Mesothelial cell of epicardium (in vitro differentiated cells): Measurements from ENCODE around the gene HADHA. TPM values are rescaled to one million over a fixed set of nuclear protein-coding genes. Genes with fewer than 3 reads are reported as not detected.

Source experiments
- DNase-seq, 2 experiments: peaks; one replicate each; pipeline ENCODE4 v3.0.0; 2021; ENCODE audit warnings: low spot score in 2 of 2; ENCODE audit not compliant: unreplicated experiment in 2 of 2
- H3K27ac Mint-ChIP-seq: 2 replicates; pipeline ENCODE4 v1.8.0; 2021; ENCODE audit warnings: mixed read lengths
- H3K27me3 Mint-ChIP-seq: 2 replicates; pipeline ENCODE4 v1.8.0; 2021; ENCODE audit warnings: low read depth, mixed read lengths
- H3K36me3 Mint-ChIP-seq: 2 replicates; pipeline ENCODE4 v1.8.0; 2021; ENCODE audit warnings: mixed read lengths
- H3K4me1 Mint-ChIP-seq: 2 replicates; pipeline ENCODE4 v1.8.0; 2021; ENCODE audit warnings: mixed read lengths
- H3K4me3 Mint-ChIP-seq: 2 replicates; pipeline ENCODE4 v1.8.0; 2021; ENCODE audit warnings: mild to moderate bottlenecking, moderate library complexity, mixed read lengths
- H3K9me3 Mint-ChIP-seq: 2 replicates; pipeline ENCODE4 v1.8.0; 2021; ENCODE audit warnings: mixed read lengths
- CTCF ChIP-seq: fragments of 200-600 bp; sonication (generic); IDR thresholded peaks from one replicate; pipeline ENCODE4 v1.5.0; 2021; ENCODE audit warnings: antibody characterized with exemption; ENCODE audit not compliant: unreplicated experiment
- total RNA-seq: library from RNA; stranded (reverse); gene quantifications from 3 replicates; pipeline ENCODE4 v1.2.1, GENCODE V29; 2021

The HADHA gene
- total RNA-seq, 1 donor from 2014 or later, result 100 TPM

- Mint-ChIP-seq H3K36me3 (peaks cover 62% of the 10 kb centered on the region), H3K27me3 (no peaks in the 10 kb centered on the region), H3K4me1 (no peaks in the 10 kb centered on the region), H3K9me3 (peaks cover 18% of the 10 kb centered on the region), H3K27ac (no peak overlapping the region), H3K4me3 (no peak overlapping the region)
- no peak for TF ChIP-seq CTCF
- DNase-seq, result no peak
These were observed 27.8 kb downstream of the HADHA start for GRCh38 chr2:26216587-26216986.

GRCh38 chr2:26215833-26216232 is 28.6 kb downstream of the HADHA start:
- H3K27ac Mint-ChIP-seq, result no peak overlapping the region
- peaks cover 18% of the 10 kb centered on the region for H3K9me3 Mint-ChIP-seq
- DNase-seq, result no peak
- no peaks in the 10 kb centered on the region for H3K4me1 Mint-ChIP-seq
- no peak overlapping the region for H3K4me3 Mint-ChIP-seq
- TF ChIP-seq CTCF, result no peak
- H3K36me3 Mint-ChIP-seq, result peaks cover 64% of the 10 kb centered on the region
- H3K27me3 Mint-ChIP-seq, result no peaks in the 10 kb centered on the region

- no peaks in the 10 kb centered on the region for H3K4me1 Mint-ChIP-seq
- DNase-seq, result no peak
- H3K9me3 Mint-ChIP-seq, result peaks cover 18% of the 10 kb centered on the region
- TF ChIP-seq CTCF, result no peak
- H3K27ac Mint-ChIP-seq, result no peak overlapping the region
- no peak overlapping the region for H3K4me3 Mint-ChIP-seq
- H3K36me3 Mint-ChIP-seq, result peaks cover 62% of the 10 kb centered on the region
- no peaks in the 10 kb centered on the region for H3K27me3 Mint-ChIP-seq
These were observed 29.7 kb downstream of the HADHA start for GRCh38 chr2:26214759-26215158.

GRCh38 chr2:26212011-26212410 is 32.4 kb downstream of the HADHA start:
- Mint-ChIP-seq H3K27ac (no peak overlapping the region), H3K4me1 (no peaks in the 10 kb centered on the region), H3K9me3 (peaks cover 5% of the 10 kb centered on the region), H3K4me3 (no peak overlapping the region), H3K36me3 (peaks cover 48% of the 10 kb centered on the region), H3K27me3 (no peaks in the 10 kb centered on the region)
- TF ChIP-seq CTCF, result no peak
- no peak for DNase-seq

- no peak for TF ChIP-seq CTCF
- H3K4me1 Mint-ChIP-seq, result no peaks in the 10 kb centered on the region
- peaks cover 54% of the 10 kb centered on the region for H3K36me3 Mint-ChIP-seq
- no peaks in the 10 kb centered on the region for H3K27me3 Mint-ChIP-seq
- no peaks in the 10 kb centered on the region for H3K9me3 Mint-ChIP-seq
- H3K4me3 Mint-ChIP-seq, result no peak overlapping the region
- no peak for DNase-seq
- H3K27ac Mint-ChIP-seq, result no peak overlapping the region
These were observed 40.5 kb downstream of the HADHA start for GRCh38 chr2:26203906-26204305.

- no peaks in the 10 kb centered on the region for H3K27me3 Mint-ChIP-seq
- no peak overlapping the region for H3K27ac Mint-ChIP-seq
- no peak for TF ChIP-seq CTCF
- H3K4me3 Mint-ChIP-seq, result no peak overlapping the region
- peaks cover 58% of the 10 kb centered on the region for H3K36me3 Mint-ChIP-seq
- no peak for DNase-seq
- H3K9me3 Mint-ChIP-seq, result no peaks in the 10 kb centered on the region
- no peaks in the 10 kb centered on the region for H3K4me1 Mint-ChIP-seq
These were observed 41.4 kb downstream of the HADHA start for GRCh38 chr2:26202981-26203490.
